Lower lobe of right lung (tissue), 2 donors: Measurements from ENCODE around the gene GREB1L. TPM values are rescaled to one million over a fixed set of nuclear protein-coding genes. Genes with fewer than 3 reads are reported as not detected.

Experiments used
- ATAC-seq, 2 donors: fragments of 200-7000 bp; cut with Tn5 transposase; one replicate each; pipeline ENCODE4 v1.9.1; 2020 to 2022; ENCODE audit warnings: mild to moderate bottlenecking in 2 of 2, moderate library complexity in 2 of 2
- DNase-seq: peaks from one replicate; pipeline ENCODE4 v3.0.0-alpha.2; 2020
- H3K27ac ChIP-seq: fragments of 200-600 bp; one replicate; pipeline ENCODE4 v1.8.0; 2022
- H3K27me3 ChIP-seq: fragments of 200-600 bp; one replicate; pipeline ENCODE4 v1.8.0; 2022; ENCODE audit warnings: low read depth
- H3K36me3 ChIP-seq: fragments of 200-600 bp; one replicate; pipeline ENCODE4 v1.8.0; 2022; ENCODE audit warnings: mild to moderate bottlenecking
- H3K4me1 ChIP-seq: fragments of 200-600 bp; one replicate; pipeline ENCODE4 v1.8.0; 2022
- H3K4me3 ChIP-seq: fragments of 200-600 bp; one replicate; pipeline ENCODE4 v1.8.0; 2022; ENCODE audit warnings: mild to moderate bottlenecking
- H3K9me3 ChIP-seq: fragments of 200-600 bp; one replicate; pipeline ENCODE4 v1.8.0; 2022
- intact Hi-C: fragments of 100-400 bp; cut with DNase I; formaldehyde crosslinking; loops from one replicate; pipeline ENCODE4 v1.11.0; 2022
- total RNA-seq: library from RNA; stranded (reverse); fragmentation: NEBNext Ultra II Directional; extraction: Animal tissue kit (Norgen Biotek cat#: 25700); gene quantifications from one replicate; pipeline ENCODE4 v1.2.1, GENCODE V29; 2021
- TF ChIP-seq, protein P1 (sequence below): fragments of 200-600 bp; IDR thresholded peaks from one replicate; pipeline ENCODE4 v1.8.0; 2022; ENCODE audit warnings: antibody characterized with exemption, mild to moderate bottlenecking
- donor health status: DM: no; HTN: yes; CAD: no; lungs with severe emphysema.

The GREB1L gene
- total RNA-seq, 1 donor from 2014 or later, result 0.74 TPM

DNA sequence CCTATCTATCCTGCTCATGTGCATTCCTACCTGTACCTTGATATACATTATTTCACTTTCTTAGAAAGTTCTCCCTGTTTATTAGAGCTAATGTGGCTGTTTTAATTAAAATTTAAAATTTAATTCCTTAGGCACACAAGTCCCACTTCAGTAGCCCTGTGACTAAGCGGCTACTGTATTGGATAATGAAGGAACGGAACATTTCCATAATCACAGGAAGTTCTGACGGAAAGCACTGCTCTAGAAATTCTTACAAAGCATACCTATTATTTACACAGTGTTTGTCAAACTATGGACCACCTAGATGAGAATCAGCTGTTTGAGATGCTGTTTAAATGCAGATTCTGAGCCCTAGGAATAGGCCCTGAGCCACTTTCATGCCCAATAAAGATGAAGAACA, 13.2 kb downstream of the GREB1L start:
- H3K27ac ChIP-seq, result no peak overlapping the region
- no peaks in the 10 kb centered on the region for H3K9me3 ChIP-seq
- no peaks in the 10 kb centered on the region for H3K4me1 ChIP-seq
- ATAC-seq, result no peak
- H3K36me3 ChIP-seq, result no peaks in the 10 kb centered on the region
- no peak for DNase-seq
- no peak overlapping the region for H3K4me3 ChIP-seq
- no peaks in the 10 kb centered on the region for H3K27me3 ChIP-seq
- TF ChIP-seq, protein P1, sequence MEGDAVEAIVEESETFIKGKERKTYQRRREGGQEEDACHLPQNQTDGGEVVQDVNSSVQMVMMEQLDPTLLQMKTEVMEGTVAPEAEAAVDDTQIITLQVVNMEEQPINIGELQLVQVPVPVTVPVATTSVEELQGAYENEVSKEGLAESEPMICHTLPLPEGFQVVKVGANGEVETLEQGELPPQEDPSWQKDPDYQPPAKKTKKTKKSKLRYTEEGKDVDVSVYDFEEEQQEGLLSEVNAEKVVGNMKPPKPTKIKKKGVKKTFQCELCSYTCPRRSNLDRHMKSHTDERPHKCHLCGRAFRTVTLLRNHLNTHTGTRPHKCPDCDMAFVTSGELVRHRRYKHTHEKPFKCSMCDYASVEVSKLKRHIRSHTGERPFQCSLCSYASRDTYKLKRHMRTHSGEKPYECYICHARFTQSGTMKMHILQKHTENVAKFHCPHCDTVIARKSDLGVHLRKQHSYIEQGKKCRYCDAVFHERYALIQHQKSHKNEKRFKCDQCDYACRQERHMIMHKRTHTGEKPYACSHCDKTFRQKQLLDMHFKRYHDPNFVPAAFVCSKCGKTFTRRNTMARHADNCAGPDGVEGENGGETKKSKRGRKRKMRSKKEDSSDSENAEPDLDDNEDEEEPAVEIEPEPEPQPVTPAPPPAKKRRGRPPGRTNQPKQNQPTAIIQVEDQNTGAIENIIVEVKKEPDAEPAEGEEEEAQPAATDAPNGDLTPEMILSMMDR, result no peak
- intact Hi-C loops, result no loop called here

DNA sequence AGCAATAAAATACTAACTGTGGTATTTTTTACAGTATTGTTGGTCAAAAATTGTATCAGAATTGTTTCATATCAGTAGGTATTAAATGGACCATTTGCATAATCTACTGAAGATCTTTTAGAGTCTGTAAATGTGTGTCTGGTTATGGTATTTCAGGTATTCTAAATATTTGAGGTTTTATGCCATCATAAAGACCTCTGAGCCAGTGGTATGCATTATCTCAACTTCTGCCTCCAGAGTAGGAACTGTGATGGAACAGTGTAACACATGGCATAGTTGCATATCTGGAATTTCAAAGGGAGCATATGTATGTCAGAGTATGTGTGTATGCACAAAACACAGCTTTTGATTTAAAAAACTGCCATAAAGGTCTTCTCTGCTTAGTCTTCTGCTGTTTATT, 15.4 kb downstream of the GREB1L start:
- Histone ChIP-seq H3K4me1 (no peaks in the 10 kb centered on the region), H3K4me3 (no peak overlapping the region), H3K36me3 (no peaks in the 10 kb centered on the region), H3K9me3 (no peaks in the 10 kb centered on the region), H3K27me3 (no peaks in the 10 kb centered on the region), H3K27ac (no peak overlapping the region)
- ATAC-seq (no peak), DNase-seq (no peak)
- intact Hi-C loops, result no loop called here
- TF ChIP-seq, protein P1, result no peak

DNA sequence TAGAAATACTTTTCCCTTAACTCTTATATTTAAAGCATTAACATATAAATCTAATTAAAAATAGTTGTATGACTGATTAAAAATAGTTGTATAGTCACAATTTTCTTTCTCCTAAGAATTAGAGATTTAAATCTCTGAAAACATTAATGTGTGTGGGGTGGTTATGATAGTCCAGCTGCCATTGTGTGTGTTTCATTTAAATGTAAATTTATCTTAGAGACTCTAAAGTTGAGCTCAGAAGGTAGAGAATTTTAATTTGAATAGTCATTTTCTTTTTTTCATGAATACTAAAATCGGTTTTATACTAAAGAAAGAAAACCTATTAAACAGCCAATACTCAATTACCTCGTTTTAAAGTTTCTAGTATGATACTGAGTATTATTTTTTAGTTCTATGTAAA, 18.6 kb downstream of the GREB1L start:
- TF ChIP-seq, protein P1, result no peak
- no peaks in the 10 kb centered on the region for H3K36me3 ChIP-seq
- DNase-seq (no peak), ATAC-seq (no peak)
- no peaks in the 10 kb centered on the region for H3K4me1 ChIP-seq
- H3K27ac ChIP-seq, result no peak overlapping the region
- H3K9me3 ChIP-seq, result no peaks in the 10 kb centered on the region
- H3K4me3 ChIP-seq, result no peak overlapping the region
- intact Hi-C loops, result no loop called here
- no peaks in the 10 kb centered on the region for H3K27me3 ChIP-seq

DNA sequence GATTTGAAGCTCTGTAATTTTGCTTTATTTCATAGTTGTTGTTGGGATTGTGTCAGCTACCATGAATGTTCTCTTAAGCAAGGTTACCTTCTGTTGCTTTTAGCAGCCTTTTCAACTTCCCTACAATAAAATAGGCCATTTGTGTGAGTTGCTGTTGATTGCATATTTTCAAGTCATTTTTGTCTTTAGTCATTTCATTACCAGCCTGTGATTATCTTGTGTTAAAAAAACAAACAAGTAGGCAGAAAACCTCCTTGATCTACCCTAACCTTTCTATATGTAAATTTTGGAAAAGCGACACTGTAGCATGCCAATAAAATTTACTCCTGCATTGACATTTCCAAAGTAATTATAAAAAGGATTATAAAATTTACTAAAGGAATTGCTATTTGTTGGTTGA, 19.3 kb downstream of the GREB1L start:
- Histone ChIP-seq H3K27ac (no peak overlapping the region), H3K4me1 (no peaks in the 10 kb centered on the region), H3K36me3 (no peaks in the 10 kb centered on the region), H3K27me3 (no peaks in the 10 kb centered on the region), H3K4me3 (no peak overlapping the region), H3K9me3 (no peaks in the 10 kb centered on the region)
- intact Hi-C loops, result no loop called here
- ATAC-seq, result no peak
- DNase-seq, result no peak
- TF ChIP-seq, protein P1, result no peak

DNA sequence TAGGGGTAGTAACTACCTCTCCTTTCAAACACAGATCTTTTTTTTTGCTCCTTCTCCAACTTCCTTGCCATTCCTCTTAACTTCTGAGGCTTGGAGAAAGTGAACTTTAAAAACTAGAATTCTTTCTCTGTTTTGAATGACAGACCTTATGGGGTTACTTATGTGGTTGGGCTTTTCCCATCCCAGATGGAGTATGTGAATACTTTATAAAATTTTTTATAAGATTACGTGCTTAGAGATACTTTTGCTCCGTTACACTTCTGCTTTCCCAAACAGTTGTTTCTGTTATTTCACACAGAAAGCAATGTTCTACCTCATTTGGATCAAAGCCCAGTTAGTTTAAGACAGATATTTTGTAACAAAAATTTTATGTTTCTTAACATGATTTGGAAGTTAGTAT, 20.2 kb downstream of the GREB1L start:
- Histone ChIP-seq H3K4me3 (no peak overlapping the region), H3K9me3 (no peaks in the 10 kb centered on the region), H3K36me3 (no peaks in the 10 kb centered on the region), H3K27me3 (no peaks in the 10 kb centered on the region), H3K4me1 (no peaks in the 10 kb centered on the region), H3K27ac (no peak overlapping the region)
- intact Hi-C loops, result no loop called here
- no peak for ATAC-seq
- TF ChIP-seq, protein P1, result no peak
- no peak for DNase-seq

DNA sequence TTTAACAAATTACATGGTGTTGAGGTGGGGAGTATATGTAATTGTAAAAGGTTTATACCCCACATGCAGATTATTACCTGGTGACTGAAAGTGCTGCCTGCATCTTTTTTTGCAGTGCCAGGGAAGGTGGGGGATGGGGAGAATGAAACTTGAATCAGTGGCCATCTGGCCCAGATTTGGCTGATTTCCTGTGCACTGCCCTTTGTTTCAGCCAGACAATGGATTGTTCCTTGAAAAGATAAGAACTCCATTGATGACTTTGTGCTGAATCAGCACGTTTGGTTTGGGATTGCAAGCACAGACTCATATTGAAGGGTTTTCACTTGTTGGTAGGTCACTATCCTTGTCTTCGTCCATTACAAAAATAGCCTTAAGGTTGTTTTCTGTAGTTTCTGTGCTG, 20.9 kb downstream of the GREB1L start:
- no peaks in the 10 kb centered on the region for H3K4me1 ChIP-seq
- ATAC-seq (no peak), DNase-seq (no peak)
- no peaks in the 10 kb centered on the region for H3K9me3 ChIP-seq
- TF ChIP-seq, protein P1, result no peak
- H3K4me3 ChIP-seq, result no peak overlapping the region
- intact Hi-C loops, result no loop called here
- no peaks in the 10 kb centered on the region for H3K36me3 ChIP-seq
- H3K27me3 ChIP-seq, result no peaks in the 10 kb centered on the region
- H3K27ac ChIP-seq, result no peak overlapping the region
